GM19452 (cell line): ENCODE results near the gene CD320.
A peak's percentile ranks its signal among the peaks of the same experiment; 100 is the strongest.
"Not testable (repeated sequence)": the region's sequence is repeated elsewhere in the genome, so short reads cannot be mapped to it uniquely, and the experiment has no call there.

ENCODE experiments used
- ATAC-seq: cut with Tn5 transposase; IDR thresholded peaks from one replicate; pipeline ENCODE4 v1.9.1; 2021; ENCODE audit not compliant: unreplicated experiment

CD320 gene

DNA sequence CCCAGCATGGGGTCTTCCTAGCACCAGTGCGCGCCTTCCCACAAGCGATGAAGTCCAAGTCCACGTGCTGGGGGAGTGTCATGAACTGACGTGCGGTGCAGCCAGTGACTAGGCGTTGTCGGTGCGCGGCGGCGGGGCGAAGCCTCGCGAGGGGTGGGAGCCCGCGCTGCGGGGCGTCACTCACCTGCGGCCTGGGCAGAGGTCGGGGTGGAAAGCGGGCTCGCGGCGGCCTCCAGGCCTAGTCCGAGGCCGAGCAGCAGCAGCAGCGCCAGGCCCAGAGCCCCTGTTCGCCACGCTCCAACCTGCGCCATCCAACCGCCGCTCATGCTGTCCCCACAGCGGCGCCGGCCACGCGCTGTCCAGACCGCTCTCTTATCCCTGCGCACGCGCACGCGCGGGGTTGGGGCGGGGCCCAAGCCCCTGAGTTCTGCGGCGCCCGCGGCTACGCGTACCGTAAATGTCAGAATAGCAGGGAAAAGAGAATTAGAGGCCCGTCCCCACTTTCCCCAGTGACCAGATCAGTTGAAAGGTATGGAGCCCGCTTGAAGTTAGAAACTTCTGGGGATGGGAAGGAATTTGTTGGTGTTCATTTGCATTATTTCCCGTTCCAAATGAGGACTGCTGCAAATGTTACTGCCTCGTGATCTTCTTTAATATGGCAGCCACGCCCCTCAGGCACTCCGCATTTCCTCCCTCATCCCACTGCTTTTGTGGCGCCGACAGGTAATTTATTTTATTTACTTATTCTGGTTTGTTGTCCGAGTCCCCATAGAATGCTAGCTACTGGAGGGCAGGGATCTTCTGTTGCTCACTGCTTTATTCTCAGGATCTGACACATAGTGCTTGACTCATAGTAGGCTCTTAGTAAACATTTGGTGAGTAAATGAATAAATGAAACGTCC, at the start of gene CD320:
TSS of gene CD320 (minus strand) at position 394 of the 902 bp plus-strand sequence. CDS start at position 326, 68 bp downstream.
- ATAC-seq = peak; percentile 79

GRCh38 chr19:8357007-8357521, 48.9 kb upstream of the CD320 start:
- ATAC-seq = no peak

GRCh38 chr19:8355631-8356402, 47.7 kb upstream of the CD320 start:
- ATAC-seq = no peak

GRCh38 chr19:8352845-8353244, 44.7 kb upstream of the CD320 start:
- ATAC-seq = not testable (repeated sequence)

- ATAC-seq = no peak
Observed at GRCh38 chr19:8352134-8352827, 44.1 kb upstream of the CD320 start.

DNA sequence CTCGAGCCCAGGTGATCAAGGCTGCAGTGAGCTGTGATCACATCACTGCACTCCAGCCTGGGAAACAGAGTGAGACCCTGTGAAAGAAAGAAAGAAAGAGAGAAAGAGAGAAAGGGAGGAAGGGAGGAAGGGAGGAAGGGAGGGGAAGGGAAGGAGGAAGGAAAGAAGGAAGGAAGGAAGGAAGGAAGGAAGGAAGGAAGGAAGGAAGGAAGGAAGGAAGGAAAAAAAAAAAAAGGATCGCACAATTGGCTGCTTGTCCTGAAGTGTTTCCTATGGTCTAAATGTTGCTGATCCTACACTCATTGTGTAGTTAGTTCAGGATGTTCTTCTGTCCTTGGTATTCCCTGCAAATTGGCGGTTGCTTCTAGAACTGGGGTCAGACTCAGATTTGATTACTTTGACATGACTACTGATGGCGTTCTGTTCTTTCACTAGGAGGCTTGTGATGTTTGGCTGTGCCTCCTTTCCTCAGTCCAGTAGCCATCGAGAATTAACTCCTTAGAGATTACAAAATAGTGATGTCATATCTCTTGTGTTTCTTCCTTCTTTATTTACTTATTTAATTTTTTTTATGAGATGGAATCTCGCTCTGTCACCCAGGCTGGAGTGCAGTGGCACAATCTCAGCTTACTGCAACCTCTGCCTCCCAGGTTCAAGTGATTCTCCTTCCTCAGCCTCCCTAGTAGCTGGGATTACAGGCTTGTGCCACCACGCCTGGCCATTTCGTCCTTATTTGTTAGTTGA, 41.6 kb upstream of the CD320 start:
- not testable (repeated sequence) for ATAC-seq

DNA sequence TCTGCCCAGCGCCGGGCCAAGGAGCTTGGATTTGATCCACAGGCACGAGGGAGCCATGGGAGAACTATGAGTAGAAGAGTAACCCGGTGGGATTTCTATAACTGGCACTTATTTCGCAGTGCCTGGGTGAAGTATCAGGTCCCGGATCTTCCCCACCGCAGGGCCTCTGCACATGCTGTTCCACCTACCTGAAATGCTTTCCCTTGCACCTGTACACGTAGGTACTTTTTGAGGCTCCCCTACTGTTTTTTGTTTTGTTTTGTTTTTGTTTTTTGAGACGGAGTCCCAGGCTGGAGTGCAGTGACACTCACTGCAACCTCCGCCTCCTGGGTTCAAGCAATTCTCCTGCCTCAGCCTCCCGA, 35.3 kb upstream of the CD320 start:
- ATAC-seq = no peak

- ATAC-seq = peak; percentile 86
Observed at GRCh38 chr19:8342684-8343482, 34.7 kb upstream of the CD320 start, which contains the start of gene KANK3. KANK3 (minus strand) TSS chr19:8343262; CDS start chr19:8337828, 5,434 bp downstream.

DNA sequence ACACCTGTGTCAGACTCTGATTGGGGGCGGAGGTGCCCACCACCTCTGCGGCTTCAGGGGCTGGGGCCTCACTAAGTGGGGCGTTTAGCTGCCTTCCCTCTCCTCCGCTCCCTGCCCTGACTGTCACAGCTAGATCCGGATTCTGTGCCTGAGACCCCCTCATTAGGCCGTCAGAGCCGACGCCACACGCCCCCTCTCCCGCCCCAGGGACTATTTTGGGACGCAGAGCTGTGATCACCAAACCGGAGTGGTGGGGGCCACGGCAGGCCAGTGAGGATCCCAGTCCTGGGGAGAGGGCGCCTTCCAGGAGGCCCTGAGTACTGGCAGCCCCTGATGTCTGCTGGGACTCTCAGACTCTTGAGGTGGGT, 34.1 kb upstream of the CD320 start:
- ATAC-seq = no peak

DNA sequence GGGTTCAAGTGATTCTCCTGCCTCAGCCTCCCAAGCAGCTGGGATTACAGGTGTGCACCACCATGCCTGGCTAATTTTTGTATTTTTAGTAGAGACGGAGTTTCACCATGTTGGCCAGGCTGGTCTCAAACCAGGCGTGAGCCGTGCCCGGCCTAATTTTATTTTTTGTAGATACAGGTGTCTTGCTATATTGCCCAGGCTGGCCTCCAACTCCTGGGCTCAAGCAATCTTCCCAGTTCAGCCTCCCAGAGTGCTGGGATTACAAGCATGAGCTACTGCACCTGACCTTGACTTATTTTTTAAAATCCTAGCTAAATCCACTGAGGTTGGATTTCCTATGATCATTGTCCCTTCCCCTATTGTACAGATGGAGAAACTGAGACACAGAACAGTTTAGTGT, 33.3 kb upstream of the CD320 start:
- not testable (repeated sequence) for ATAC-seq

DNA sequence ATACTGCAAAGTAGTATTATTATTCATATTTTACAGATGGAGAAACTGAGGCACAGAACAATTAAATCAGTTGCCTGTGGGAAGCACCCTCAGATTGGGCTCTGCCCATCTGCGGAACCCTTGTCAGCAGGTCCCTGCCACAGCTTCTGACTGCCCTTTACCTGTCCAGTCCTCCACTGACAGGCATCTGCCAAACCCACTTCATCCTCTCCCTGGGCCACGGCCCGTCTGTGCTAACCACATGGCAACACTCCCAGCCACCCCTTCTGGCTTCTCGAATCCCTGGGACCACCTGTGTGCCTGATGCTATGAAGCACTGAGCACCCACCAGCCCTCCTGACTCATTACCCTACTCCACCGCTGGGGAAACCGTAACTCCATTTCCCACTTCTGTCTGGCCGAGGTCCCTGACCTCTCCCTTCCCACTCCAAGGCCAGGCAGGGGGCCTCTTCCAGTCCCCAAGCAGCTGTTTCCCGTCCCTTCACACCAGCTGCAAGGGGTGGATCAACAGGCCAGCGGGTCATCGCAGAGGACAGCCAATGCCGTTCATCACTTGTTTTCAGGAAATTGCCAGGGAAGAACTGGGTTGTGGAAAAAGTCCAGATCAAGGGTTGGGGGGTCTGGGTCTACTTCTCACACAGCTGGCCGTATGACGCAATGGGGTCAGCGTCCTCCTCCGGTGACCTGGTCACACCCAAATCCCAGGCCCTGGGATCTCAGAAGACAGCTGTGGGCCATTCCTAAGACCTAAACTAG, 32.4 kb upstream of the CD320 start:
- ATAC-seq = no peak

DNA sequence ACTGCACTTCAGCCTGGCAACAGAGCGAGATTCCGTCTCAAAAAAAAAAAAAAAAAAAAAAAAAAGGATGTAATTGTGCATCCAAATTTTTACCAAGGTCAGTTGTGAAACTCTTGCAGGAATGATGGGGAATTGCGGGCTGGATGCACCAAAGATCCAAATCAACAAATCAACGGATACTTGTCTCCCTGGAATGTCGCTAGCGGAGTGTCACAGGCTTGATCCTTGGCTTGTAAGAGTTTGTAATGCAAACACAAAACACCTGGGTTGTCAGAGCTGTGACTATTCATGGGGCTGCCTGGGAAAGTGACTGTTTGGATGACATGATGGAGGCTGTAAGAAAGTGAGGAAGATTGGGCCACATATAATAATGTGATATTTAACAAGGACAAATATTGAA, 30.7 kb upstream of the CD320 start:
- no peak for ATAC-seq

DNA sequence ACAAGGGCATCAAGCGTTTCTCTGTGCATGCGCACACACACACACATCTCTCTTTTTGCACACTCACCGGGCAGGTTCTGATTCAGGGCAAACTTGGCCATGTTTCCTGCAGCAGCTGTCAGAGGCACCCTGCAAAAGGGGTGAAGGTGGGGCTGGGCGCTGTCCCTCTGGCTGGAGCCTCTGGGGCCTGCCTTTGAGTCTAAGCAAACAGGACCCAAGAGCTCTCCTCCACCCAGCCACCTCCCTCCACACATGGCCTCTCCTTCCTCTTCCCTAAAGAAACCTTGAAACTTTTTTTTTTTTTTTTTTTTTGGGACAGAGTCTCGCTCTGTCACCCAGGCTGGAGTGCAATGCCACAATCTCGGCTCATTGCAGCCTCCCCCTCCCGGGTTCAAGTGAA, 29.6 kb upstream of the CD320 start:
- no peak for ATAC-seq

DNA sequence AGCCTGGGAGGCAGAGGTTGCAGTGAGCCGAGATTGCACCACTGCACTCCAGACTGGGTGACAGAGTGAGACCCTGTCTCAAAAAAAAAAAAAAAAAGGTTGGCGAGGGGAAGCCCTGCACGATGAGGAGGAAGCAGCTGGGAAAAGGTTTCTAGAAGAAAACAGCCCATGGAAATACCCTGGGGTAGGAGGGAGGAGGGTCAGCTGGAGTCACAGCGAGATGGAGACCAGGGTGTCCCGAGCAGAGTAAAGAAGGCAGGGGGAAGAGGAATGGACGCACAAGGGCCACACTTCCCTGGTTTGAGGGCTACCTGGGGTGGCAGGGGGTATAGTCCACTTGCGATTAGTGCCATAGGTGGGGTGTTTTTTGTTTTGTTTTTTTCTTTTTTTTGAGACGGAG, 28.5 kb upstream of the CD320 start:
- ATAC-seq = no peak

DNA sequence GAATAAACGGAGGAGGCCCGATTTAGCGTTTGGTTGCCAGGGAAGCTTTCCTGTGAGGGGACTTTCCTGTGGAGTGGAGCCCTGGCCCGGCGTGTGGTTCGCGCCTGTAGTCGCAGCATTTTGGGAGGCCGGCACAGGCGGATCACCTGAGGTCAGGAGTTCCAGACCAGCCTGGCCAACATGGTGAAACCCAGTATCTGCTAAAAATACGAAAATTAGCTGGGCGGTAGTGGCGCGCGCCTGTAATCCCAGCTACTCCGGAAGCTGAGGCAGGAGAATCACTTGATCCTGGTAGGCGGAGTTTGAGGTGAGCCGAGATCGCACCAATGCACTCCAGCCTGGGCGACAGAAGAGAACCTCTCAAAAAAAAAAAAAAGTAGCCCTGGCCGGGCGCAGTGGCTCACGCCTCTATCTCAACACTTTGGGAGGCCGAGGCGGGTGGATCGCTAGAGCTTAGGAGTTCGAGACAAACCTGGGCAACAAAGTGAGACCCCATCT, 28.0 kb upstream of the CD320 start:
- ATAC-seq = no peak

DNA sequence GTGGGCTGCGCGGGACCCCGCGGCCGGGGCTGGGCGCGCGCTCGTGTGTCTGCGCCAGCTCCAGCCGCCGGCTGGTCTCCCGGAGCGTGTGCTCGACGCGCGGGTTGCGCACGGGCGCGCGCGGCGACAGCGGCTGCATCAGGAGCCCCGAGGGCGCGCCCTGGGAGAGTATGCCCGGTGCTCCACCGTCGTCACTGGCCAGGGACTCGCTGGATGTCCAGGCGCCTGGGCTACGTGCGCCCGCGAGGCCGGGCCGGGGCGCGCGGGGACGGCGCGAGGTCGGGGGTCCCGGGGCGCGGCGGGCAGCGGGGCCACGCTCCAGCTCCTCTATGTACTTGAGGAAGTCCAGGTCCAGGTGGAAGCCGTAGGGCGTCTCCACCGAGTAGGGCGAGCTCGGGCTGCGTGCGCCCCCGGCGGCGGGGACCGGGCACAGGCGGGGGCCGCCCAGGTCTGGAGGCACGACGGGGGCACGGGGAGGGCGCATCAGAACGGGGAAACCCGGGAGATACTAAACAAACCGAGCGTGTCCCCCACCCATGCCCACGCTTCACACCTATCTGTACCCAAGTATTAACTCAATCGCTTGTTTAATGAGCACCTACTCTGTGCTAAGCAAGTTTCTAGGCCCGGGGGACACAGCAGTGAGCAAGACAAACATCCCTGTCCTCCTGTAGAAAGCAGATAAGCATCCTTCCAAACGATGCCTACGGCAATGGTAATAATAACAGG, 27.3 kb upstream of the CD320 start:
- peak; percentile 41 for ATAC-seq

DNA sequence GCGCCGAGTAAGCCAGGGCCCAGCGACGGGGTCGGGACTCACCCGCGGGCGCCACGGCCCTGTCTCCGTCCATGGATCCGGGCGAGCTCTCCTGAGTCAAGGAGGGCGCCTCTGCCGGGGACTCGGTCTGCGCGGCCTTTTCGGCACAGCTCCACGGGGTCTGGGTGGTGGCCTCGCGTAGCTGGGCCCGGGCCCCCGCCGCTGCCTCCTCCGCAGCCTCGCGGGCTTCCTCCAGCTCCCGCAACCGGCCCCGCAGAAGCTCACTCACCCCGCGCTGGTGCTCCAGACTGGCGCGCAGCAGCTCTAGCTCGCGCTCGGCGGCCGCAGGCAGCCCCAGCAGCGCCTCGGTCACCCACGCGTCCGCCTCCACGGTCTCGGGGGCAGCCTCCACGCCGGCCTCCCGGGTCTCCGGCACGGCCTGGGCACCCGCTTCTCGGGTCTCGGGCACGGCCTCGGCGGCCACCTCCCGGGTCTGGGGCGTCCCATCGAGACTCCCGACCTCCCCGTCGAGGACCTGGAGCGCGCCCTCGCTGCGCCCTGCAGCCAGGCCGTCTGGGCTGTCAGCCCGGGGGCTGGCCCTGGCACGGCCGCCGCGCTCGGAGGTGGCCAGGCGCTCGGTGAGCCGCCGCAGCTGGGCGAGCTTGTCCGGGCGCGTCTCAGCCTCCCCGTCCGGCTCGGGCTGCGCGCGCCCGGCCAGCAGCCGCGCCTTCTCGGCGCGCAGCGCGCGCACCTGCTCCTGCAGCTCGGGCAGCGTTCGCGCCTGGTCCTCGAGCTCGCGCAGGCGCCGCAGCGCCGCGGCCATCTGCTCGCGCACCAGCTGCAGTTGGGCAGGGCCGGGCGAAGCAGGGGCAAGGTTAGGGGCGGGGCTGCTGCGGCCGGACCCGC, 26.5 kb upstream of the CD320 start:
- peak; percentile 53 for ATAC-seq
